ENCODE data around the gene CEND1. TPM values are rescaled to one million over a fixed set of nuclear protein-coding genes. Genes with fewer than 3 reads are reported as not detected.

The CEND1 gene
- polyA plus RNA-seq, 1 donor from 2014 or later: 11.8 TPM

DNA sequence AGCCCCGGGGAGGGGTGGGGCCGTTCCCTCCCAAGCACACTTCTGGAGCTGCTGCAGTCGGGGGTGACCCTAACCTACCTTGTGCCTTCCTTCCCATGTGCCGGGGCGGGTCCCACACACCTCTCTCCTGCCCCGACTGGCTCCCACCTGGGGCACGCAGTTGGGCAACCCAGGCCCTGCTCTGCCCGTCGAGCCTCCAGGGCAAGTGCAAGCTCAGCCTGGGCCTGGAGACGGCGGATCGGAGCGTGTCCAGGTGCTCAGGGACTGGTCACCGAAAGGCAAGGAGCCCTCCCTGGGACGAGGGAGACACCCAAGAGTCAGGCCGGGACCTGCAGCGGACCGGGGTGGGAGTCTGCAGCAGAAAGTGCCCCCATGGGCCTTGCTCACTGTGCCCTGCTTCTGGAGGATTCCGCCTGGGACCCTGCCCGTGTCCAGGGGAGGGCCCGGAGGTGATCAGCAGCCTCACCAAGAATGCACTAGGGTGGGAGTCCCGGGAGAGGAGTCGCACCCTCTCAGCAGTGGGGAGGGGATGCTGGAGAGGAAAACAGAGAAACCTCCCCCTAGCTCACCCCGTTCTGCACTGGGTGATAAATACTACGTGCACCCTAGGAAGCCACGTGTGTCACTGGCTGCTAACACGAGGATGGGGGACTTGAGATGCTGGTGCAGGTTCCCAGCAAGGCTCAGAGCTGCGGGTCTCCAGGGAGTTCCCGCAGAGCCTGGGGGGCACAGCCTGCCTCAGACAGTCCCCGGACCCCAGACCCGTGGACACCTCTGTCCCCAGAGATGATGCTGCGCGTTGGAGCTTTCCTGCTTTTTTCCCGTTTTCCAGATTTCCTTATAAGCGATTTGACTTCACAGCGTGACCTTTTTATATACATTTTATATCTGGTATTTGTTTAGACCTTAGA is 7.4 kb downstream of the CEND1 start:
- H3F3A ChIP-seq (ENCODE audit: insufficient read depth, low read length, poor library complexity, severe bottlenecking): no peaks in the 10 kb centered on the region
- H3K27ac ChIP-seq (ENCODE audit: low read length): no peak overlapping the region
- no peaks in the 10 kb centered on the region for H3K9me3 ChIP-seq (ENCODE audit: low read length)
- TF ChIP-seq POLR2AphosphoS5 (IDR thresholded peaks at IDR 0.05) (no peak), RAD21 (conservative IDR thresholded peaks at IDR 0.05) (no peak), TAF1 (IDR thresholded peaks at IDR 0.05; ENCODE audit: low read depth) (no peak), SMC3 (conservative IDR thresholded peaks at IDR 0.05; ENCODE audit: poor library complexity) (no peak), MXI1 (conservative IDR thresholded peaks at IDR 0.05; ENCODE audit: poor library complexity, severe bottlenecking) (no peak), EP300 (conservative IDR thresholded peaks at IDR 0.05; ENCODE audit: poor library complexity, severe bottlenecking) (no peak)
- TF ChIP-seq, protein P1, sequence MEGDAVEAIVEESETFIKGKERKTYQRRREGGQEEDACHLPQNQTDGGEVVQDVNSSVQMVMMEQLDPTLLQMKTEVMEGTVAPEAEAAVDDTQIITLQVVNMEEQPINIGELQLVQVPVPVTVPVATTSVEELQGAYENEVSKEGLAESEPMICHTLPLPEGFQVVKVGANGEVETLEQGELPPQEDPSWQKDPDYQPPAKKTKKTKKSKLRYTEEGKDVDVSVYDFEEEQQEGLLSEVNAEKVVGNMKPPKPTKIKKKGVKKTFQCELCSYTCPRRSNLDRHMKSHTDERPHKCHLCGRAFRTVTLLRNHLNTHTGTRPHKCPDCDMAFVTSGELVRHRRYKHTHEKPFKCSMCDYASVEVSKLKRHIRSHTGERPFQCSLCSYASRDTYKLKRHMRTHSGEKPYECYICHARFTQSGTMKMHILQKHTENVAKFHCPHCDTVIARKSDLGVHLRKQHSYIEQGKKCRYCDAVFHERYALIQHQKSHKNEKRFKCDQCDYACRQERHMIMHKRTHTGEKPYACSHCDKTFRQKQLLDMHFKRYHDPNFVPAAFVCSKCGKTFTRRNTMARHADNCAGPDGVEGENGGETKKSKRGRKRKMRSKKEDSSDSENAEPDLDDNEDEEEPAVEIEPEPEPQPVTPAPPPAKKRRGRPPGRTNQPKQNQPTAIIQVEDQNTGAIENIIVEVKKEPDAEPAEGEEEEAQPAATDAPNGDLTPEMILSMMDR (IDR thresholded peaks at IDR 0.05; ENCODE audit: poor library complexity, severe bottlenecking): no peak
- TF ChIP-seq, protein P2, sequence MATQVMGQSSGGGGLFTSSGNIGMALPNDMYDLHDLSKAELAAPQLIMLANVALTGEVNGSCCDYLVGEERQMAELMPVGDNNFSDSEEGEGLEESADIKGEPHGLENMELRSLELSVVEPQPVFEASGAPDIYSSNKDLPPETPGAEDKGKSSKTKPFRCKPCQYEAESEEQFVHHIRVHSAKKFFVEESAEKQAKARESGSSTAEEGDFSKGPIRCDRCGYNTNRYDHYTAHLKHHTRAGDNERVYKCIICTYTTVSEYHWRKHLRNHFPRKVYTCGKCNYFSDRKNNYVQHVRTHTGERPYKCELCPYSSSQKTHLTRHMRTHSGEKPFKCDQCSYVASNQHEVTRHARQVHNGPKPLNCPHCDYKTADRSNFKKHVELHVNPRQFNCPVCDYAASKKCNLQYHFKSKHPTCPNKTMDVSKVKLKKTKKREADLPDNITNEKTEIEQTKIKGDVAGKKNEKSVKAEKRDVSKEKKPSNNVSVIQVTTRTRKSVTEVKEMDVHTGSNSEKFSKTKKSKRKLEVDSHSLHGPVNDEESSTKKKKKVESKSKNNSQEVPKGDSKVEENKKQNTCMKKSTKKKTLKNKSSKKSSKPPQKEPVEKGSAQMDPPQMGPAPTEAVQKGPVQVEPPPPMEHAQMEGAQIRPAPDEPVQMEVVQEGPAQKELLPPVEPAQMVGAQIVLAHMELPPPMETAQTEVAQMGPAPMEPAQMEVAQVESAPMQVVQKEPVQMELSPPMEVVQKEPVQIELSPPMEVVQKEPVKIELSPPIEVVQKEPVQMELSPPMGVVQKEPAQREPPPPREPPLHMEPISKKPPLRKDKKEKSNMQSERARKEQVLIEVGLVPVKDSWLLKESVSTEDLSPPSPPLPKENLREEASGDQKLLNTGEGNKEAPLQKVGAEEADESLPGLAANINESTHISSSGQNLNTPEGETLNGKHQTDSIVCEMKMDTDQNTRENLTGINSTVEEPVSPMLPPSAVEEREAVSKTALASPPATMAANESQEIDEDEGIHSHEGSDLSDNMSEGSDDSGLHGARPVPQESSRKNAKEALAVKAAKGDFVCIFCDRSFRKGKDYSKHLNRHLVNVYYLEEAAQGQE (IDR thresholded peaks at IDR 0.05; ENCODE audit: borderline replicate concordance): no peak
- H3K9me2 ChIP-seq (ENCODE audit: insufficient read depth, low read length): no peaks in the 10 kb centered on the region
- H3K27me3 ChIP-seq (ENCODE audit: insufficient read depth, low read depth, low read length): no peaks in the 10 kb centered on the region
- H2AFZ ChIP-seq (ENCODE audit: low read depth, low read length): no peak overlapping the region
- peaks cover 7% of the 10 kb centered on the region for H3K79me2 ChIP-seq (replicated peaks; ENCODE audit: insufficient read depth, low read length)
- H4K20me1 ChIP-seq (ENCODE audit: insufficient read depth): no peaks in the 10 kb centered on the region
- no peak overlapping the region for H3K4me3 ChIP-seq (ENCODE audit: low read length)
- no peaks in the 10 kb centered on the region for H3K36me3 ChIP-seq (ENCODE audit: insufficient read depth, low read length)
- H3K9ac ChIP-seq (ENCODE audit: low read length): peak overlapping the region; percentile 23
- H3K4me2 ChIP-seq (ENCODE audit: low read length): no peak overlapping the region

GRCh38 chr11:779955-780532 is 9.8 kb downstream of the CEND1 start:
- no peak for TF ChIP-seq EZH2 (IDR thresholded peaks at IDR 0.05; ENCODE audit: borderline replicate concordance, insufficient read depth, low read length, poor library complexity, severe bottlenecking)
- TF ChIP-seq, protein P2 (IDR thresholded peaks at IDR 0.05; ENCODE audit: borderline replicate concordance): no peak
- no peak overlapping the region for H3K4me2 ChIP-seq (ENCODE audit: low read length)
- H3F3A ChIP-seq (ENCODE audit: insufficient read depth, low read length, poor library complexity, severe bottlenecking): no peaks in the 10 kb centered on the region
- no peaks in the 10 kb centered on the region for H3K9me2 ChIP-seq (ENCODE audit: insufficient read depth, low read length)
- H3K9me3 ChIP-seq (ENCODE audit: low read length): no peaks in the 10 kb centered on the region
- no peaks in the 10 kb centered on the region for H3K27me3 ChIP-seq (ENCODE audit: insufficient read depth, low read depth, low read length)
- no peak overlapping the region for H2AFZ ChIP-seq (ENCODE audit: low read depth, low read length)
- H3K27ac ChIP-seq (ENCODE audit: low read length): no peak overlapping the region
- no peaks in the 10 kb centered on the region for H3K36me3 ChIP-seq (ENCODE audit: insufficient read depth, low read length)
- peaks cover 3% of the 10 kb centered on the region for H4K20me1 ChIP-seq (ENCODE audit: insufficient read depth)
- H3K9ac ChIP-seq (ENCODE audit: low read length): no peak overlapping the region
- peaks cover 24% of the 10 kb centered on the region for H3K79me2 ChIP-seq (replicated peaks; ENCODE audit: insufficient read depth, low read length)
- H3K4me3 ChIP-seq (ENCODE audit: low read length): no peak overlapping the region
